Endodermal cell (in vitro differentiated cells): ENCODE data around the gene ARHGAP31. TPM values are rescaled to one million over a fixed set of nuclear protein-coding genes. Genes with fewer than 3 reads are reported as not detected.

Experiments used
- DNase-seq: peaks from one replicate; pipeline ENCODE4 v3.0.0-alpha.2; 2017
- H3K27ac ChIP-seq: 2 replicates; pipeline ENCODE4 v1.5.1; 2013; ENCODE audit warnings: mild to moderate bottlenecking, low read depth, low read length, moderate library complexity
- H3K27me3 ChIP-seq: 2 replicates; pipeline ENCODE4 v1.6.1; 2013; ENCODE audit warnings: mild to moderate bottlenecking, low read length, moderate library complexity; ENCODE audit not compliant: insufficient read depth, control insufficient read depth, poor library complexity, severe bottlenecking
- H3K36me3 ChIP-seq: 2 replicates; pipeline ENCODE4 v1.7.0; 2013; ENCODE audit warnings: mild to moderate bottlenecking, low read length, moderate library complexity; ENCODE audit not compliant: control insufficient read depth, insufficient read depth
- H3K4me1 ChIP-seq: one replicate; pipeline ENCODE4 v1.7.0; 2013; ENCODE audit warnings: low read length; ENCODE audit not compliant: control insufficient read depth, insufficient read depth
- H3K4me3 ChIP-seq: 2 replicates; pipeline ENCODE4 v1.5.1; 2013; ENCODE audit warnings: mild to moderate bottlenecking, low read length, moderate library complexity
- H3K9ac ChIP-seq: 2 replicates; pipeline ENCODE4 v1.6.1; 2013; ENCODE audit warnings: mild to moderate bottlenecking, low read length, moderate library complexity; ENCODE audit not compliant: poor library complexity, severe bottlenecking; ENCODE audit errors: extremely low read depth
- H3K9me3 ChIP-seq: 2 replicates; pipeline ENCODE4 v1.6.1; 2013; ENCODE audit warnings: mild to moderate bottlenecking, low read length, moderate library complexity; ENCODE audit not compliant: control insufficient read depth
- H3K27ac Mint-ChIP-seq: 2 replicates; pipeline ENCODE4 v1.8.0; 2020; ENCODE audit warnings: mixed read lengths
- H3K27me3 Mint-ChIP-seq: 2 replicates; pipeline ENCODE4 v1.8.0; 2021; ENCODE audit warnings: mild to moderate bottlenecking, mixed read lengths; ENCODE audit not compliant: insufficient read depth
- H3K36me3 Mint-ChIP-seq: 2 replicates; pipeline ENCODE4 v1.8.0; 2020; ENCODE audit warnings: low read depth, mixed read lengths
- H3K4me1 Mint-ChIP-seq: 2 replicates; pipeline ENCODE4 v1.8.0; 2020; ENCODE audit warnings: mixed read lengths
- H3K4me3 Mint-ChIP-seq: 2 replicates; pipeline ENCODE4 v1.8.0; 2020; ENCODE audit warnings: mild to moderate bottlenecking, moderate library complexity, mixed read lengths
- H3K9me3 Mint-ChIP-seq: 2 replicates; pipeline ENCODE4 v1.8.0; 2020; ENCODE audit warnings: mild to moderate bottlenecking, mixed read lengths
- CTCF ChIP-seq: fragments of 200-600 bp; sonication (generic); conservative IDR thresholded peaks from 2 replicates; pipeline ENCODE4 v1.5.0; 2021; ENCODE audit warnings: antibody characterized with exemption, mild to moderate bottlenecking
- WGBS, 2 experiments: methylation state at CpG; one replicate each; pipeline versions ENCODE4 v1.1.5 to v1.1.7; 2013; ENCODE audit warnings: missing lambda C conversion rate in 2 of 2, mixed read lengths in 1 of 2; ENCODE audit not compliant: insufficient coverage in 1 of 2, insufficient read length in 1 of 2; 5-methylcytosine and 5-hydroxymethylcytosine counted together
- total RNA-seq, 2 donors: library from RNA; stranded (reverse); fragmentation: NEBNext Ultra II Directional in 1 of 2; extraction: Animal tissue kit (Norgen Biotek cat#: 25700) in 1 of 2; gene quantifications; 2 replicates in 1 of 2; 3 replicates in 1 of 2; pipeline ENCODE4 v1.2.1, GENCODE V29; 2021

The ARHGAP31 gene
- total RNA-seq, 2 donors from 2014 or later, result 2.2 to 2.3 TPM

DNA sequence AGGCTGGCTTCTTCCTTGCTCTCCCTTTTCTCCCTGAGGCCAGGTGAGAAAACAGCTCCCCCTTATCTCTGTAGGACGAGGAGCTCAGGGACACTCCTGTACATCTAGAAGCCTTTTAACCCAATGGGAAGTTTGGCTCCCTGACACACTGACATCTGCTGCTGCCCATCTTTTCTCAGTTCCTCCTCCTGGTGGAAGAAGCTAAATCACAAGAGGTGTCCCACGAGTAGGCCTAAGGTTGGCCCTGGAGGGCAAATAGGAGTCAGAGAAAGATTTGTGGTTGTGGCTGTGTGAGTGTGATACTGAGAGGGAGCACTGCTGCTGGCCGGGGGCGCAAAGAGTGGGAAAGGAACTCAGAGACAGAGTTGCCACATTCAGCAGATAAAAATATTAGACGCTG, 49.5 kb downstream of the ARHGAP31 start:
- Mint-ChIP-seq H3K36me3 (no peaks in the 10 kb centered on the region), H3K27ac (no peak overlapping the region), H3K4me1 (peaks cover 38% of the 10 kb centered on the region), H3K9me3 (no peaks in the 10 kb centered on the region), H3K27me3 (no peaks in the 10 kb centered on the region), H3K4me3 (no peak overlapping the region)
- no peak for DNase-seq
- H3K9ac ChIP-seq, result no peak overlapping the region
- no peak overlapping the region for H3K27ac ChIP-seq
- H3K36me3 ChIP-seq, result no peaks in the 10 kb centered on the region
- no peak overlapping the region for H3K4me3 ChIP-seq
- H3K9me3 ChIP-seq, result no peaks in the 10 kb centered on the region
- no peaks in the 10 kb centered on the region for H3K27me3 ChIP-seq
- 83 to 93% methylated on average over 3 to 5 of the region's 5 CpGs for WGBS, 2 experiments
- TF ChIP-seq CTCF, result peak; percentile 47
- H3K4me1 ChIP-seq, result peaks cover 18% of the 10 kb centered on the region

DNA sequence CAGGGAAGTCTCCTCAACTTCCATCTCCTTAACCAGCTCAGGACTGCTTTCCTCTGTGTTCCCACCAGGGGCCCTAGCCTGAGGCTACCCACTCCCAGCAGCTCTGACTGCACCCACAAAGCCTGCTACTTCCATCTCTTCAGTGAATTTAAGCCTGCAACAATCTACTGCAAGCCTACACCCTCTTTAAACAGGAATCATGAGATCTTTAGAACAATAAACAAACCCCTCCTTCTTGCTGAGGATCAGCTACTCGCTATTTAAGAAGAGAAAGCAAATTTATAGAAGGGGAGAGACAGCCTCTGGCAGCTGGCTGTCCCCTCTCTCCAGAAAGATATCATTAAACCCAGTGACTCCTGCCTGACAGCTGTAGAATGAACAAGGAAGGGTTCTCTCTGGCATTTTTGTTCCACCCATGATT, 51.9 kb downstream of the ARHGAP31 start:
- Mint-ChIP-seq H3K36me3 (no peaks in the 10 kb centered on the region), H3K9me3 (no peaks in the 10 kb centered on the region), H3K4me1 (peaks cover 61% of the 10 kb centered on the region), H3K4me3 (no peak overlapping the region), H3K27ac (no peak overlapping the region), H3K27me3 (no peaks in the 10 kb centered on the region)
- Histone ChIP-seq H3K4me3 (no peak overlapping the region), H3K9ac (no peak overlapping the region), H3K27me3 (no peaks in the 10 kb centered on the region), H3K27ac (no peak overlapping the region), H3K9me3 (no peaks in the 10 kb centered on the region), H3K36me3 (no peaks in the 10 kb centered on the region), H3K4me1 (peaks cover 26% of the 10 kb centered on the region)
- WGBS, 2 experiments, result 71 to 100% methylated on average over 1 of the region's 1 CpG
- DNase-seq, result no peak
- TF ChIP-seq CTCF, result peak; percentile 56

GRCh38 chr3:119347036-119347435, 52.9 kb downstream of the ARHGAP31 start:
- no peaks in the 10 kb centered on the region for H3K36me3 Mint-ChIP-seq
- no peak overlapping the region for H3K4me3 Mint-ChIP-seq
- Histone ChIP-seq H3K36me3 (no peaks in the 10 kb centered on the region), H3K27ac (no peak overlapping the region), H3K9me3 (no peaks in the 10 kb centered on the region), H3K4me1 (peaks cover 31% of the 10 kb centered on the region), H3K4me3 (peak overlapping the region; percentile 39), H3K27me3 (no peaks in the 10 kb centered on the region), H3K9ac (no peak overlapping the region)
- no peaks in the 10 kb centered on the region for H3K27me3 Mint-ChIP-seq
- WGBS, 2 experiments, result 98 to 100% methylated on average over 2 to 3 of the region's 3 CpGs
- peaks cover 71% of the 10 kb centered on the region for H3K4me1 Mint-ChIP-seq
- DNase-seq, result no peak
- TF ChIP-seq CTCF, result no peak
- H3K9me3 Mint-ChIP-seq, result no peaks in the 10 kb centered on the region
- no peak overlapping the region for H3K27ac Mint-ChIP-seq
